Activated effector memory CD4-positive, alpha-beta T cell treated with anti-CD3 and anti-CD28 coated beads, Interleukin-2, amount 50 U/mL, for 16 hours (primary cell): Measurements from ENCODE around the gene METTL16.
"Not testable (repeated sequence)": the region's sequence is repeated elsewhere in the genome, so short reads cannot be mapped to it uniquely, and the experiment has no call there.

Experiments used
- DNase-seq: peaks from one replicate; pipeline ENCODE4 v3.0.0-alpha.2; 2020

The METTL16 gene

DNA sequence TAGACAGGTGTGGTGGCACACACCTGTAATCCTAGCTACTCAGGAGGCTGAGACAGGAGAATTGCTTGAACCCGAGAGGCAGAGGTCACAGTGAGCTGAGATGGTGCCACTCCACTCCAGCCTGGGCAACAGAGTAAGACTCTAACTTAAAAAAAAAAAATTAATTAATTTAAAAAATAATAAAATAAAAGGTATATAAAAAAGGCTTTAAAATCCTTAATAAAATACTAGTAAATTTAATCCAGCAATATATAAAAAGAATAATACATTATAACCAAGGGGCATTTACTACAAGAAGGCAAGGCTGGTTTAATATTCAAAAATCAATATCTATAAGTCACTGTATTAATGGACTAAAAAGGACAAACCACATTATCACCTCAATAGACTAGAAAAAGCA lies 66.0 kb downstream of the METTL16 start:
- no peak for DNase-seq

DNA sequence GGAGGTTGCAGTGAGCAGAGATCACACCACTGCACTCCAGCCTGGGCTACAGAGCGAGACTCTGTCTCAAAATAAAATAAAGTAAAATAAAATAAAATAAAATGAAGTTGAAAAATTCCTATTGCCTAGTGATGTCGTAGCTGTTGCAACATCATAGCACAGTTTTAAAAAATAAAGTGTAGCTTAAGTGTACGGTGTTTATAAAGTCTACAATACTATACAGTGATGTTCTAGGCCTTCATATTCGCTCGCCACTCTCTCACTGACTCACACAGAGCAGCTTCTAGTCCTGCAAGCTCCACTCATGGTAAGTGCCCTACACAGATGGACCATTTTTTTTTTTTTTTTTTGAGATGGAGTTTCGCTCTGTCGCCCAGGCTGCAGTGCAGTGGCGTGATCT lies 67.3 kb downstream of the METTL16 start:
- DNase-seq = no peak

DNA sequence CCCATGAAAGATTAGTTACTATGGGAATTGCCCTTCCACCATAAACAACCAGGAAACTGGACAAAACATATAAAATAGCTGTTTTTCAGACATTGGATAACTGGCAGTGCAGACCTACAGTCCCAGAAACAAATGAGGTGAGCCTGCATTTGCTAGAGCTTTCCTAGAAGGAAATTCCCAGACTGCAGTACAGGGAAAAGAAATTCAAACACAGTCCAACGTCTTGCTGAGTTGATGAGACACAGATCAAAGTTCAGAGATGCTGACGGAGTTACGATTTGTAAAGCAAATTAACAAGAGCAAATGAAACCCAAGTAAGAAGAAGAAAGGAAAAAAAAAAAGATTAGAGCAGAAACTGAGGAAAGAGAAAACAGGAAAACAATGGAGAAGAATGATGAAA lies 69.5 kb downstream of the METTL16 start:
- DNase-seq = no peak

DNA sequence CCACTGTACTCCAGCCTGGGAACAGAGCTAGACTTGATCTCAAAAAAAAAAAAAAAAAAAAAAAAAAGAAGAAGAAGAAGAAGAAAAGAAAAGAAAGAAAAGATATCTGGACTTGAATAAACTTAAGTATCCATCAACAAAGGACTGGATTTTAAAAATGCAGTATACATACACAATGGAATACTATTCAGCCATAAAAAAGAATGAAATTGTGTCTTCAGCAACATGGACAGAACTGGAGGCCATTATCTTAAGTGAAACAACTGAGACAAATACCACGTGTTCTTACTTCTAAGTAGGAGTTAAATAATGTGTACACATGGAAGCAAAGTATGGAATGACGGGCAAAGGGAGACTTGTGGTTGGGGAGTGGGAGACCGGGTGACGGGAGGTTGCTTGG lies 70.8 kb downstream of the METTL16 start:
- no peak for DNase-seq

DNA sequence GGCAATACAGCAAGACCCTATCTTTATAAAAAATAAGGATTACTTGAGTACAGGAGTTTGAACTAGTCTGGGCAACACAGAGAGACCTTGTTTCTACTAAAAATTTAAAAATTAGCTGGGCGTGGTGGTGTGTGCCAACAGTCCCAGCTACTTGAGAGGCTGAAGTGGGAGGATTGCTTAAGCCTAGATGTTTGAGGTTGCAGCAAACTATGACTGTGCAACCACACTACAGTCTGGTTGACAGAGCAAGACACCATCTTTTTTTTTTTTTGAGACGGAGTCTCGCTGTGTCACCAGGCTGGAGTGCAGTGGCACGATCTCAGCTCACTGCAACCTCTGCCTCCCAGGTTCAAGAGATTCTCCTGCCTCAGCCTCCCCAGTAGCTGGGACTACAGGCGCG lies 71.7 kb downstream of the METTL16 start:
- not testable (repeated sequence) for DNase-seq

DNA sequence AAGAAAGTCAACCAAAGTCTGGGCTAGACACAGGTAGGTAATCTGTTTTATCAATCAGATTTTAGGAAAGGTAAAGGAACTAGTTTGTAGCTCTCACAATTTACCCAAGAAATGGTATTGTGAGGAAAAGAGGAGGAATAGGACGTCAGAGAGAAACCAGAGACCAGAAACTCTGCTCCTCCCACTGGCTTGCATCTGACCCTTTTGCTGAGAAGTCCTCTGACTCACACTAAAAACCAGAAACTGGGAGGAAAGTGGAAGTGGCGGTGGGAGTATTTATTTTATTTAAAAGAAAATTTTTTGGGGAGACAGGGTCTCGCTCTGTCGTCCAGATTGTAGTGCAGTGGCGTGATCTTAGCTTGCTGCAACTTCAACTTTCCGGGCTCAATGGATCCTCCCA lies 72.9 kb downstream of the METTL16 start:
- no peak for DNase-seq

DNA sequence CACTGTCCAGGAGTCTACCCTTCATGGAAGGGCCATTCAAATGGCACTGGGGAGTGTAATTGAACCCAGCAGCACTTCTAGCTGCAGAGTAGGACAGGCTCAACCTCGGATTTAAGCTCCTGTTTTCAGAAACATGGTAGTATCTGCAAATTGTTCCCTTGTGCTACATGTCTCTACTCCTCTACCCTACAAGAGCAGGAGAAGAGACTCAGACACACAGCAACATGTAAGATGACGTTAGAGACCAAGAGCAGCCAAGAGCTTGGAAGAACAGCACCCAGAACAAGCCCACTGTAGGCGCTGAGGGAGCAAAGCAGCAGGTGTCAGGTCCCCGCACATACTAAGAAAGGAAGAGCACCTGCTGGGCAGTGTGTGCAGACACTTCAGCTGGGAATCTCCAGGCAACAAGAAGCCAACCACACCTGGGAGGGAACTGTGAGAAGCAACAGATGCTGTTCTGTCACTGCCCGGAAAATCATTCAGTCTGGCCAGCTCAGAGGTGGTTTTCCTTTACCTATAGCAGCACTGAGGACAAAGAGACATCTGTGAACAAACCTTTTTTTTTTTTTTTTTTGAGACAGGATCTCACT lies 75.3 kb downstream of the METTL16 start:
- DNase-seq = no peak

DNA sequence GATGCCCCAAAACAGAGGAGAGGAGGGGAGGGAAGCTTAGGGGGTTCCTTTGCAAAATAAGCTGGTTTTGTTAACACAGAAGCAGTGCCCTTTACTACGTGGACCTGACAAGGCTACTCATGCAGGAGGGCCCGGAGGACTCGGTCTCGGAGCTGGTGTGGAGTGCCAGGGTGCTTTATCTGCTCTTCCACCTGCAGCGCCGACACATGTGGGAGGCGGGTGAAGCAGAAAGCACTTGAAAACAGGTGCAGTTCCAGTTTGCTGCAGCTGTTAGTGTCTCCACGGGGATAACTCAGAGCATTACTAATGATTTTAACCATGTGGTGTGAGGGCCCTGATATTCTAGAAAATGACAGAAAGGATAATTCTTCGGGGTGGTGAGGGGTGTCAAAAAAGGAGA lies 75.8 kb downstream of the METTL16 start:
- no peak for DNase-seq

DNA sequence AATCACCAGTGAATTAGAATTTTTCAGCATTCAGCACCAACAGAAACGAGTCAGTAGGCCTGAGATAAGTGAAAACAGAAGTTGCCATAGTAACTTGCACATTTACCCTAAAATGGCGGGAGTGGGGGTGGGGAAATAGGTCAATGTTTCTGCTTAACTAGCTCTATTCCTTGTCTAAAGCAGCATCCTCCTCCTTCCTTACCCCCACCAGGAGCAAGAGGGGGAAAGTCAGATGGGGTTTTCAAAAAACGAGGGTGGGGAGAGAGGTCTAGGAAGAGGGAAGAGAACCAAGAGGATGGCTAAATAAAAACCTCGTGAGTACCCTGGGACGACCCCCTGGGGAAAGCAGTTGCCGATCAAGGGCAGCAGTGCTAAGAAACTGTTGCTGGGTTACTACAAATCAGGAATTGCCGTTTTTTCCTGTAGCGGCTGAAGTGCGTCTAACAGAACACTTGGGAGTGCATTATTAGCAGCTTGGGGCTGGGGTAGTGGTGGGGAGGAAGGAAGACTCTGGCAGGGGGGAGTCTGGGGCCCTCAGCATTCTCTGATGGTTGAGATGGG lies 76.4 kb downstream of the METTL16 start:
- no peak for DNase-seq

DNA sequence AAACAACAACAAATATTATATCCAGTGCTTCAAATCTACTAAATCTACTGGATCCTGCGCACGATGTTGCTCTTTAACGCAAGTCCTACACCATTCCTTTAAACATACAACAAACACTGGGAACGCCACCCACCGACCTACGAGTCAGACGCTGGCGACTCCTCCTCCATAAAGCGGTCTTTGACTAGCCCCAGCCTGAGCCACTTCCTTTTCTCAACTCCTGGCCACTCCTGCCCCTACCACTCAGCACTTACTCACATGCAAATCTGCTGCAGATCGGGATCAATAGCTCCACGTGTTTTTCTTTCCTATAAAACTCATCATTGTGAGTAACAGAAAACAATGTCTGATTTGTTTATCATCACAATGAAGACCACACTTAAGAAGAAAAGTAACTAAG lies 78.0 kb downstream of the METTL16 start:
- no peak for DNase-seq

DNA sequence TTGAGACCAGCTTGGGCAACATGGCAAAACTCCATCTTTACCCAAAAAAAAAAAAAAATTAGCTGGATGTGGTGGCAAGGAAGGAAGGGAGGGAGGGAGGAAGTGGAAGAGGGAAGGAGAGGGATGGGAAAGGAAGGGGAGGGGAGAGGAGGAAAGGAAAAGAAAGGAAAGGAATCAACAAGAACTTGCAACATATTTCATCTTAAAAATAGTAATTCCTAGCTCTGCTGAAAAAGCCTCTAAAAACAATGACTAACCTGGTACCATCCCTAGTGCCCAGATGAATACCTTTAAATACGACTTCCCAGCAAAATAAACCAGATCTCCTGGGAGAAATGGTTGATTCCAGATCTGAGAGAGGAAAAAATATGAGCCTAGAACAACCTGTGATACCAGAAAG lies 83.8 kb downstream of the METTL16 start:
- DNase-seq = no peak

DNA sequence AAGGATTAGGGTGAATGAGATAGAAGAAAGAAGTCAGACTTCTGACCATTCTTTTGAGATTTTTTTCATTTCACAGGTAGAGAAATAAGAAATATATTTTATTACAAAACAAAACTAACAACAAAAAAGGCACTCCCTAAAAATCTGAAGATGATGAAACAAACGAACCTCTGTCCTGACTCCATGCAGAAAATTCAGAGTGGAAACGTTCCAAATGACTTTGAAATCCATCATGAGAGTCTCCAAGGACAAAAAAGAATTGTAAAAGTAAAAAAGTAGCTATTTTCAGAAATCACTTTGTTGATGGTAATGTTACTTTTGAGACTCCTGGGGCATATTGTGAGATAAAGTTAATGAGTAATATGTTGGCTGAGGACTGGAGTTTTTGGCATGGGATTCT lies 84.5 kb downstream of the METTL16 start:
- no peak for DNase-seq

DNA sequence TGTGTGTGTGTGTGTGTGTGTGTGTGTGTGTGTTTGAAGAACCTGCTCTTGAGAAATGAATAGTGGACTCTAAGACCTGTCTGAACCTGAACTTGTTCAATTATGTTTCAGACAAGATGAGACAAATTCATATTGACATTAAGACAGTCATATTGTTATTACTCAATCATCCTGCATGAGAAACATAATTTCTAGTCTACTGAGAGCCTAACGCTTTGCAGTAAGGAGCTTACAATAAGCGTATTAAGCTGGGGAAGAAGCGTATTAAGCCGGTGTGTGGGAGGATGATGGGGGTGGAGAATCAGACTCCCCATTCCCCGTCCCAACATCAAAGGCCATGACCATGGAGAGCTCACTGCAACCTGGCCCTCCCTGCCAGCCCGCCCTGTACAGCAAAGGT lies 88.4 kb downstream of the METTL16 start:
- no peak for DNase-seq

DNA sequence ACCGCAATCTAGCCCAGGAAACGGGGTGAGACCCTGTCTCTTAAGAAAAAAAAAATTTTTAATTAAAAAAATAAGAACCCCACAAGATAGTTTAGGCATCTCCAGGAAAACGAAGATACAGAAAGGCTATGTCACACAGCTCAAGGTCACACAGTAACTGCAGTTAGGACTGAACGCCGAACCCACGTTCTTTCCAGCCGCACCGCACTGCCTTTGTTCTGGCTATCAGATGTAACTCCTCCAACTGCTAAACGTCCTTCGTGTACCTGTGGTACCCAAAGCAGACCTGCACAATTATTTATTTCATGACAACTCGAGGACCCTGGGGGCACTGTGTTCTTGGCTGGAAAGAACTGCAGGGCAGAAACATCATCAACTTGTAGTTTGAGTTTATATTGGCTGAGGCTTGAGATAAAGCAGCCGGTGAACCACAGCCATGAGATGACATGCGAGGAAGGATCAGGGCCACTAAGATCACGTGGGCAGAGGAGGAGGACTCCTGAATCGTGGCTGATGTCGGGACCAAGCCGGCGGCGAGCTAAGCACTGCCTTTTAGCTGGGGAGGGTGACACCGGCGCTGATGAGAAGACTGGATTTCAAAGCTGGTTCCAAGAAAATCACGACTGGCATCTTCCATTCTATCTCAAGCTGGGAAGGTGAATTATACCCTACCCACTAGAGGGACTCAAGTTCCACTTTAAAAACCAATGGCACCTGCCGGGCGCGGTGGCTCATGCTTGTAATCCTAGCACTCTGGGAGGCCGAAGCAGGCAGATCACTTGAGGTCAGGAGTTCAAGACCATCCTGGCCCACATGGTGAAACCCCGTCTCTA lies 90.2 kb downstream of the METTL16 start:
- DNase-seq = no peak

DNA sequence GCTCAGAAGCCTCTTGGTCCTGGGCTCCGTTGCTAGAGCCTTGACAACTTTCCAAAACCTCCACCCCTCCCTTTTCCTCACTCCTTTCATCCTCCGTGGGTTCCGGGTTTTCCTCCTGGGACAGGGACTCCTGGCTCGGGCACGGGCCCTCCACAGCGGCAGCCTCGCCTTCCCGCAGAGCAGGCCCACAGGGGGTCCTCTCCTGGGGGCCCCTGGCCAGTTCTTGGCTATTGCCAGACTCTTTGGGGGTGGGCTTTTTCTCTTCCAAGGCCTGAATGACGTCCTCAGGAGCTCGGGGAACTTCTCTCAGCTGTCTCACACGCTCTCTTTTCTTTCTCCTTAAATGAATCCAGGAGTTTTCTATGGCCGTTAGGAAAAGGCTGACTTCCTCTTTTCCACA lies 91.5 kb downstream of the METTL16 start:
- DNase-seq = no peak

DNA sequence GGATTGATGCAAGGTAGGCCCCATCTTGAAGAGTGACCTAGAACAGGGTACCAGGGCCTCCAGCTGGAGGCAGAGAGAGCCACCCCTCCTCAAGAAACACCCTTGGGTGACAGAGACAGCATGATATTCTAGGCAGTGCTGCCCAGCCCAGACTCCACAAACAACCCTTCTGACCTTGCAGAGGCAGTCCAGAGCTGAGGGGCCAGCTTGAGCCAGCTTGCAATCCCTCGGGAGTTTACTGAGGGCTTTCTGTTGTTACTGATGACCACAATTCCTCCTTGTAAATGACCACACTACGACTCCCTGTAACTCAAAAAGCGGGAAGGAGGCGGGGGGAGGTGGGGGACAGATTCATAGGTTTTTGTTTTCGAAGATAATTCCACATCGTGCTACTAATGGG lies 92.2 kb downstream of the METTL16 start:
- no peak for DNase-seq

DNA sequence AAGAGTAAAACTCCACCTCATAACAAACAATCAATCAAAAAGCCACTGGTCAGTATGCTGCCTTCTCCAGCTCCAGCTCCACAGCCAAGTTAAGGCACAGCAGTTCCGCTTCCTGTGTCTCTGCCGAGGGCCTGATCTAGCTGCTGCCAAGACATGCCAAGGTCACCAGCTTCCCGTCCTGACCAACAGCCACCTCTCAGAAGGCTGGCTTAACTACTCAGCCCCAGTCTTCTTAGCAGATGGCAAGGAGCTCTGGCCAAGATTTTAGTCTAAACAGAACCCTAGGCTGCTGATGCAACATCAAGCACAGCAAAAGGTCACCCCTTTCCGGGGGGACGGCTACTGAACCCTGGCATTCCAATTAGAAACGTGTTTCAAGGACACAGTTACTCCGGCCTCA lies 93.1 kb downstream of the METTL16 start:
- DNase-seq = no peak

DNA sequence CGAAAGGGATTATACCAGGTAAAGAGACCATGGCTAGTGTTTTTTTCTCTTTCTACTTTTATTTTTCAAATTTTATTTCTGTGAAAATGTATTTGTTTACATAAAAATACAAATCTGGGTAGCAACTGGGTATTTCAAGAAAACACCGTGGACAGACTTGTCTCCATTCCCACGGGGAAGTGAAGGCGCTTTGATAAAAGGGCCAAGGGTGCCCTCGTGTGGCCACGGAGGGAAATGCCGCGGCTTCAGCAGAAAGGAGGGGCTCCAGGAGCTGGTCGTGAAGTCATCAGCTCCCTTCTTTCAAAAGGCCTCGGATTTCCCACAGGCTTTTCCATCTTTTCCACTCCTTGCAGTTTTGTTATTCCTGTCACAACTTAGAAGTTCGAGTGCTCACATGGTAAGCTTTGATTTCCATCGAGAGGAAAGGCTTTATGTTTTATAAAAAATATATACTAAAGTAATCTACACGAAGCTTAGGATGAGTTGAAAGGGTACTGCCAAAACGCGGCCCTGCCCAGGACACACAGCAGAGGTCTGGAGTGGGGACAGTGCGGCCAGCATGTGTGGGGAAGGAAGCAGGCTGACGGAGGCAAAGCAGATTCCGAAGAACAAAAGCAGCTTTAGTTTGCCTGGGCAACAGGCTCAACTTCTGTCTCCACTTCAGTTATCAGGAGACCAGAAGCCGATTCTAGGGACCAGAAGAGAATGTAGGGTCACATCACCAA lies 95.5 kb downstream of the METTL16 start:
- DNase-seq = peak; percentile 95

DNA sequence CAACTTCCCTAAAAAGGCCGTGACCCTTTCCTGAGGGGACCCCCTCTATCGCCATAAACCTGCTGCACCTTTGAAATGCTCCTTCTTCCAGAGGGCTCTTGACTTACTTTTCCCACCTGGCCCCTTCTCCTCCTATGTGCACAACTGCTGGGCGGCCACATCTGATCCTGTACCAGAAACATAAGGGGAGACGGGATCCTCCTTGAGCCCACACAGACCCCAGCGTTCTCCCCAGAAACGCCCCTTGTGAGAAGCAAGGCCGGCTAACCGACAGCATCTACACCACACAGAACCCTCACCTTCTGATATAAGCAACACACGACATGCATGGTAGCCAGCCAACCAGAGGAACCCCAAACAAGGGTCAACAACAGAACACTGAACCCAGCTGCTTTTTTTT lies 96.6 kb downstream of the METTL16 start:
- no peak for DNase-seq

DNA sequence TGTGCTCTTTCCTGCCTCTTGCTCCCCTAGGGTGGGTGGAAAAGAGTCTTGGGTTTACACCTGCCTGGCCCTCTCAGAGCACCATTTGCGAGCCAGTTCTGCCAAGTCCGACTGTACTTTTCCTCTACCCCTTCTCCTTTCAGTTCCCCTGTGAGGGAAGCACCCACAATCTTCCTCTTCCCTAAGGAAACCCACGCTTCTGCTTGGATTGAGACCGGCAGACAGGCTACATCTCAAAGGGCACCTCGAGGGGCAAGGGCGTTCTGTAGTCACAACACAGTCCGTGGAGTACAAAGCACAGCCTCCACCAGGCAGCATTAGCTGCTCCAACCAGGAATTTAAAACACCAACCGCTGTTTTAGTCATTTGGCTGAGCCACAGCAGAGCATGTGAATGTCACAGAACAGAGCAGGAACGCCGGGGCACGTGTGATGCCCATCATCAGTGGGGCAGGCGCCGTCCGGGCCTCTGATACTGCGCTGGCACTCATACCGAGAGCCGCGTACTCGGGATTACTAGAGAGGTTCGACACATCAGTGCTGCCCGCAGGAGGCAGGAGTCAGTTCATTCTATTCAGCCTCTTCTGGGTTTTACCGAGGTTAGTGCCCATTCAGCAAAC lies 97.1 kb downstream of the METTL16 start:
- no peak for DNase-seq

DNA sequence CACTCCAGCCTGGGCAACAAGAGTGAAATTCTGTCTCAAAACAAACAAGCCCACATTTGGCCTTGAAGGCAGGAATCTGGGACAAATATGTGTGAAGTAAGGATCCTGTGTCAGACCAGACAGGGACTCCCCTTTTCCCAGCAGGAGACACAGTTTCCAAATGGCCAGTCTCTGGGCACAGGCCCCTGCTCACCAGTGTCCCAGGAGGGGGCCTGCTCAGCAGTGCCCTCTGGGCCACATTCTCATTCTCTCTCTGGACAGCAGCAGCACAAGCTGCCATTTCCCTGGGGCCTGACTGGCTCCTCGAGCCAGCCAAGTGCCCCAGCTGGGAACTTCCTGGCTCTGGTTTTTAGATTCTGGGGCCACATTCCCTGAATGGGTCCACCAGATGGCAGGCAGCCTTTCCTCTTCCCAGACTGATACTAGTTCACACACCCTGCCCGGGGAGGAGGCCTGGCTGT lies 99.1 kb downstream of the METTL16 start:
- no peak for DNase-seq

DNA sequence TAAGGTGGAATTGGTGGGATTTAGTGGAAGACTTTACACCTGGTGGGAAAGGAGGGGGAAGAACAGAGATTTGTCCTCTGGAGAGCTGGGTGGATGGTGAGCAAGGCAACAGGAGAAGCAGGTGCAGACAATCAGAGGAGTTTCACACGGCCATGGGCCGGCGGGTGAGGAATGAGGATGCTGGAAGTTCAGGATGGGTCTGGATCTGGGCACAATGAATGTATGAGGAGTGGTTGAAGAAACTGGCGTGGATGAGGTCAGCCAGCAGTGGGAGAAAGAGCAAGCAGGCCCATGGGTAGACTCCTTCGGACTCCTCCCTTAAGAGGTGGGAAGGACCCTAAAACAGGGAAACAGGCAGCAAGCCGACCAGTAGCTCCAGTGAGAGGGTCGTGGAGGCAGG lies 100.7 kb downstream of the METTL16 start:
- no peak for DNase-seq
